Activated CD8-positive, alpha-beta memory T cell treated with anti-CD3 and anti-CD28 coated beads for 4 hours (primary cell): ENCODE results near the gene NKPD1.

ENCODE experiments used
- DNase-seq, 2 donors: peaks; one replicate each; pipeline ENCODE4 v3.0.0-alpha.2; 2020; ENCODE audit warnings: low read depth in 2 of 2

The NKPD1 gene

DNA sequence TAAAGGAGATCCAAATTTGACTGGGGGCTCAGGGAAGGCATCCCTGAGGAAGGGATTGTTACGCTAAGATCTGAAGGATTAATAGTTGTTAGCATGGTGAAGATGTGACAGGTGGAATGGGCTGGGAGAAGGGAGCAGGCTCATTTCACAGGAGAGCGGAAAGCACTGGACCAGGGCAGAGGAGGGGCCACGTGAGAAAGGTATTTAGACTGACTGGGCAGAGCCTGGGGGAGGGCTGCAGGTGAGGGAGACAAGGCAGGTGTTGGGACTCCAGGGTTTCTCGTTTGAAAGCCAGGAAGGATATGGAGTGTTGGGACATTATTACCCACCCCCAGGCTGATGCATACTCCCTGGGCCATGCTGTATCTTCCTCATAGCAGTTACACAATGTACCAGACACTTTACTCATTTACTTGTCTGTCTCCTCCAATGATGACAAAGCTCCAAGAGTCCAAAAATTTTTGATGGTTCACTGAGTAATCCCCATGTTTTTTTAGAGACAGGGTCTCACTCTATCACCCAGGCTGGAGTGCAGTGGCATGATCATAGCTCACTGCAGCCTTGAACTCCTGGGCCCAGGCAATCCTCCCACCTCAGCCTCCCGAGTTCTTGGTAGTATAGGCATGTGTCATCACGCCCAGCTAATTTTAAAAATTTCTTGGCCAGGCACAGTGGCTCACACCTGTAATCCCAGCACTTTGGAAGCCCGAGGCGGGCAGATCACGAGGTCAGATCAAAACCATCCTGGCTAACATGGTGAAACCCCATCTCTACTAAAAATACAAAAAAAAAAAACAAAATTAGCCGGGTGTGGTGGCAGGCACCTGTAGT, 14.9 kb upstream of the NKPD1 start:
- no peak for DNase-seq

DNA sequence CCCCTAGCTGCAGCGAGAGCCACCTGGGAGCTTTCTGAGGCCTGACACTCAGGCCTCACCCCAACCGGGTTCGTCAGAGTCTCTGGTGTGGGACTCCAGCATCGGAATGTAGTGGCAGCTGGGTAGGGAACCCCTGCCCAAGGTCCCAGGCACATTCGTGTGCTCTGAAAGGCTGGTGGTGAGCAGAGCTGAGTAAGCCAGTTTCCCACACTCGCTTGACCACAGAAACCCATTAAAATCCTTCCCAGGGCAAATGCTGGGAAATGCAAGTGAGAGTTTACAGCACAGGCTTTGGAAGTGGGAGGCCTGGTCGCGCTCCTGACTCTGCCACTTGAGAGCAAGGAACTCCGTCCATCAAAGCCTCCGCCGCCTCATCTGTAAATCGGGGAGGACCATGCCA, 13.0 kb upstream of the NKPD1 start:
- DNase-seq, result no peak

DNA sequence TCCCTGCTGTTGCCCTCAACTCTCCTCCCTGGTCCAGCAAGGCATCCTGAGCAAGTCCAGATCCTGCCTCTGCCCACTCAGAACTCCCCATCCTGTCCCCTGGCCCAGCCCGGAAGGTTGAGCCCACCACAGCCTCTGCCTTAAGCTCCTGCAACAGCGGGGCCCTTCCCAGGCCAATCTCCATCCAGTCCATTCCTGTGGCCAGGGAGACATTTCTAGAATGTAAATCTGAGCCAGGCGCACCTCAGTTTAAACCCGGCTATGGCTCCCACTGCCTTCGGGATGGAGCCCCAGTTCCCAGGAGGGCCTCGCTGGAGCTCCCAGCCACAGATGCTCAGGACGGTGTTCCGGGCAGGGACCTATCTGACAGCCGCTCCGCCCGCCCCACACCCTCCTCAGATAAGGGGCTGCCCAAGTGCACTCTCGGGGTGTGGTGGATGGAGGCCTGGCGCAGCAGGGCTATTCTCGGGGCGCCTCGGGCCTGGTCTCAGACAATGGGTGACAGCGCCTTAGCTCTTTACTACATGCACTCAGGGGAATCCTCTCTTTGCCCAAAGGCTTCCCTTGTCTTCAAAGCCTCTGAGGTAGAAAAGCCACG, 11.9 kb upstream of the NKPD1 start:
- DNase-seq, result no peak

DNA sequence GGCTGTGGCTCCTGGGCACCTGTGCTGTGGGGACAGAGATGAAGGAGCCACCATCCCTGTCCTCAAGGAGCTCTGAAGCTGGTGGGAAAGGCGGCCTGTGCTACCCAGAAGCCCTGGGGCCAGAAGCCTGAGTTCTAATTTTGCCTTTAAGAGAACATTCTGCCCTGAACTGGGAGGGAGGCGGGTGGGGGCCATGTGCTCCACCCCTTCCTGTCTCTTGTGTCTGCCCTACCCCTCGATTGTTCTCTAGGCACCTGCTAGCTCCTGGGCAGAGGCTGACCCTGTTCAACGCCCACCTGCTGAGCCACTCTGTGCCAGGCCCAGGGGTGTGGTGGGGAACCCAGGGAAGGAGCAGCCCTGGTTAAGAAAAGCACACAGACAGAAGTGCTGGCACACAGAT, 11.4 kb upstream of the NKPD1 start:
- no peak for DNase-seq

DNA sequence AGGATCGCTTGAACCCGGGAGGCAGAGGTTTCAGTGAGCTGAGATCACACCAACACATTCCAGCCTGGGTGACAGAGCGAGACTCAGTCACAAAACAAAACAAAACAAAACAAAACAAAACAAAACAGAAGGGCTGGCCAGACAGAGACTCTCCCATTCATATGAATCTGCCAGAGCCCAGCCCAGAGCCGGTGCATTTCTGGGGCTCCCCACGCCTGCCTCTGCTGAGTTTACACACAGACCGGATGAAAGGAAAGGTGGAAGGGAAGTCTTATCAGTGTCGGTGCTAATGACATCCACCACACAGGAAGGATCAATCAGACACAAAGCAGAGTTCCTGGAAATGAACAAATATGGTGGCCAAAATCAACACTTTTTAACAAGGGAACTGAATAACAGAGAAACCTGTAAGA, 10.4 kb upstream of the NKPD1 start:
- no peak for DNase-seq

DNA sequence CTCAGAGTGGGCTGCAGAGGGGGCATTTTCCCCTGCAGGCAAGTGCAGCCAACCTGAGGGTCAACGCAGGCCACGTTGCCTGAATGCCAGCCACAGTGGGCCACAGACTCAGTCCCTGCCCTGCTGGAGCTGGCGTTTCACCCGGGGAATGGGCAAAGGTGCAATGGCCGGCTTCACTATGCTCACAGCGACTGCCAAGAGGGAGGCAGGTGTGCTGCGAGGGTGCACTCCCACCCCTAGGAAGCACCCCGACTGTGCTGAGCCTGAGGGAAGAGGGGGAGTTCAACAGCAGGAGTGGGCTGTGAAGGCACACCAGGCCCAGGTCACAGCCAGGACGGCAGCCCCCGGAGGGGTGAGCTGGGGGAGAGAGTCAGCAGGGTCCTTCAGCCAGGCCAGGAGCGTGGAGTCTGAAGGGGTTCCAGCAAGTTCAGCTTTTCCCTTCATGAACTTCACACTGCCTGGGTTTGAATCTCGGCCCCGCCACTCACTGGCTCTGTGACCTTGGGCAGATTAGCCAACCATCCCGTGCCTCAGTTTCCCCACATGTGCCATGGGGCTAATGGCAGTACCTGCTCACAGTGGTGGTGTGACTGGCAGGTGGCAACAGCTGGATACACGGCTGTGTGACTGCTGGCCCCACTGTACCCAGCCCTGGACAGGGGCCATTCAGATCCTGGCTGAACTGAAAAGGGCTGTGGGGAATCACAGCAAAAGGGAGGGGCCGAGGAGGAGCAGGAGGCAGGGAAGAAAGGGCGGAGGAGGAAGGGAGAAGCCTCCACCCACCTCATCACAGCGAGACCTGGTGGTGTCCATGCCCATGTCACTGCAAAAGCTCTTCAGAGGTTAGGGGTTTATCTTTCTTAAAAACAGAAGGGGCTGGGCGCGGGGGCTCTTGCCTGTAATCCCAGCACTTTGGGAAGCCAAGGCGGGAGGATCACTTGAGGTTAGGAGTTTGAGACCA, 9.6 kb upstream of the NKPD1 start:
- no peak for DNase-seq

DNA sequence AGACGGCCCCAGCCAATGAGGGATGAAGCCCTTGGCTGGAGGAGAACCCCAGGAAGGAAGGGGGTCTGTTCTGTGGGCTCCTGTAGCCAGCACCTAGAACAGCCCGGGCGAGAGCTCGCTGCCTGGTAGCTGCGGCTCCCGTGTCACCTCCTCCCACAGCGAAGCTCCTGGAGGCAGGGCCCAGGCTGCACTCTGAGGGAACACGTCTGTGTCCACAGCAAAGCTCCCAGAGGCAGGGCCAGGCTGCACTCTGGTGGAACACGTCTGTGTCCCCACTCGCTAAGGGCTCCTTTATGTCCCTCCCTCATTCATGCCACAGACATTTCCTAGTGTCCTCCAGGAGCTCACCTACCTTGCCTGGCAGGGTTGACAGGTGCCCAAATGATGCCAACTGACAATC, 8.8 kb upstream of the NKPD1 start:
- DNase-seq, result no peak

DNA sequence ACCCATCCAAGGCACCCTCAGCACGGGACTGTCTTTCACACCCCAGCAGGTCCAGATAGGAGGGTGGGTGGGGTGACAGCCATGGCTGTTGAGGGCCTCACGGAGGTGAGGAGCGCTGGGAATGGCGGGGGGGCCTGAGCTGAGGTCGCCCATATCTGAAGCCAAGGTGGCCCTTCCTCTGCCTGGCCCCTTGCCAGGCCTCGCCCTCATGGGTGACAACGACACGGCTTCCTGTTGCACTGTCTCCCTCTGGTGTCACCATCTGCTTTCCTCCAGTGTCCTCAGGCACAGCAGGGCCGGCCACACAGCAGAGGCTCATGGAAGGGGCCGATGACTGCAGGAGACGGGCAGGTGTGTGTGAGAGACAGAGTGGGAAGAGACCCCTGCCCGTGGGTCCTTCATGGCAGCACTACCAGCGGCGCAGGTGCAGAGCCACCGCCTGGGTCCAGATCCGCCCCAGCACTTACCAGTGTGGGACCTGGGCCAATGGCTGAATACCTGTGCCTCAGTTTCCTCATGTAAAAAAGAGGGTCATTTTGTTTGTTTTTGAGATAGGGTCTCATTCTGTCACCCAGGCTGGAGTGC, 8.1 kb upstream of the NKPD1 start:
- DNase-seq, result no peak

DNA sequence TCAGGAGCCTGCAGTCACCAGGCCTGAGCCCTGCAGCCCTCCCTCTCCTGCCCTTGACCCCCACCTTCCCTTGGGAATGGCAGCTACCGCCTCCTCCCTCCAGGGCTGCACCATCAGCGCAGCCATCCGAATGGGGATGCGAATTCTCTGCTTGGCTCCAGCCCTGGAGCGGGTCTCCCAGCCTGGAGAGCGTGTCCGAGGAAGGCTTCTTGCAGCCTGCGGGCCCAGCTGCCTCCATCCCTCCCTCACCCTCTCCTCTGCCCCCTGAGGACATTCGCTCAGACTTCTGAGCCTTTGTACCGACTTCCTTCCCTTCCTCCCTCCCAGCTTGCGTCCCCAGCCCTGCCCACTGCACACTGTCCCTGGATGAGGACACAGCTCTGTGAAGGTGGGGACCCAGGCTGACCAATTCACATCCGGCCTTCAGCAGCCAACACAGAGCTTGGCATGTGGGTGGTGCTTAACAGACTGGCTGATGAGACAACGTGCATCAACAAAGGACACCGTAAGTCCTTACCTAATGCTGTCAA, 6.0 kb upstream of the NKPD1 start:
- DNase-seq, result no peak

DNA sequence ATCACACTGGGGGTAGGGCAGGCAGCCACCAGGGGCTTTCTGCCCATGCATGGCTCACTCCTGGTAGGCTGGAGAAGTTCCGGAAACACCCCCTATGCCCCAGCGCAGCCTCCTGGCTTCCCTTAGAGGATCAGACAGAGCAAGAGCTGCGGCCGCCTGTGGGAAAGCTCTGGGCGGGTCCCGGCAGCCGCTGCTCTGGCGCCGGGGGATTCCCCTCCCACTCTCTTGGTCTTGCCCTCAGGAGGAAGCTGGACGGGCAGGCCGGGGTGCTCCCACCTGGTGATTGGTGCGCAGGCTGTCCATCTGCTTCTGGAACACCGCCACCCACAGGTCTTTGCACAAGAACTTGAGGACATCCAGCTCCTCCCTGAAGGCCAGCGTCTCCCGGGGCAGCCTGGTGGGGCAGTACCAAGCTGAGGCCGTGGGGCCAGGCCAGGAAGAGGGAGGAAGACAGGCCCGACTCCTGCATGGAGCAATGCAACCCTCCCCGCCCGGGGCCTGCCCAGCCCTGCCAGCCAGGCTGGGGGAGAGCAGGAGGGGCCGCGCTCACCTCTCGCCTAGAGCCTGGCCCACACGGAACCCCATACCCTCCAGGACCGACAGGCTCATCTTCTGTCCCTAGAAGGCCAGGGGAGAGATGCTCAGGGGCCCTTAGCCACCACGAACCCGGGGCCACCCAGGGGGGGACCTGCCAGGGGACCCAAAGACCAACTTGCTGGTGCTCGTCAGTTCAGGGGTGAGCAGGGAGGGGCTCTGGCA, 4.0 kb upstream of the NKPD1 start:
- DNase-seq, result peak in 1 of 2 donors; percentile 10

DNA sequence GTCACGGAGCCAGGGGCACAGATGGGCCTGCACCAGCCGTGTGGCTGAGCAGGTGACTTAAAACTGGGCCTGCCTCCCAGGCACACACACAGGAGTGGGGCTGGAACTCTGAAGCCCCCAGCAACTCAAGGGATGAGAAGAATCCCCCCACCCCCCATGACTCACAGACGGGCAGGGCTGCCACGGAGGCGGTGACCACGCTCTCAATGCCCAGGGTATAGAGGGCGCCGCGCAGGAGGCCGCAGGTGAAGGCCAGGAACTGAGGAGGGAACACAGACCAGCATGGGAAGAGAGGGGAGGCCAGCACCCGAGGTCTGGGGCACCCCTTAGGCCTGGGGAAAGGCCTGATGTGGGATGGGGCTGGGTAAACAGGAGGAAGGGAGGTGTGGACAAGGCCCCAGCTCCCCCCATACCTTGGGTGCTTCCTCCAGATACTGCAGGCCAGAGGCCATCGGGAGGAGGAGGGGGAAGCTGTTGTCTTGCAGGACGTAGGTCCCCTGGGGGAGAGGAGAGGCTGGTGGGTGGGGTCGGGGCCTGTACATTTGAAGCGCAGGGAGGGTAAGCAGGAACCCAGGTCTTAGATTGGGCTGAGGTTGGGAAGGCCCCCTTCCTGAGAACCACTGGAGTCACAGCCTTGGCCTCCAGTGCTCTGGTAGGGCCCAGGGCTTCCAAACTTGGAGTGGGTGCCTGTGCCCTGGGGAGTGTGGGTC, 3.1 kb upstream of the NKPD1 start:
- DNase-seq, result no peak

DNA sequence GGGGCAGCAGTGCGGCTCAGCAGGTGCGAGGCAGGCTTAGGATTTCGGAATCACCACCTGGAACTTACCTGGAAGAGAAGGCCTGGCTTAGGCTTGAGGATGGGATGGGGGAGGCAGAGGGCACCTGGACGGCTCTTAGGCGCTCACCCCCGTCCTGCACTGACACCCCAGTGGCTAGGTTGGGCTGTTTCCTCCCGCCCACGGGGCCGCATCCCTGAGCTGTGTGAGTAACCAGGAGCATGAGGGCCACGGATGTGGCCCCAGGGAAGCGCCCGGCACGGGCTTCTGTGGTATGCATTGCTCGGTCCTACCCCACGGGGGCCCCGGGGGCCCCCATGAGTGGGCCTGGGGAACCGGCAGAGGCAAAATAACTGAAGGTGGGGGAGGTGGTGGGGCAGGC, 2.4 kb upstream of the NKPD1 start:
- DNase-seq, result no peak

DNA sequence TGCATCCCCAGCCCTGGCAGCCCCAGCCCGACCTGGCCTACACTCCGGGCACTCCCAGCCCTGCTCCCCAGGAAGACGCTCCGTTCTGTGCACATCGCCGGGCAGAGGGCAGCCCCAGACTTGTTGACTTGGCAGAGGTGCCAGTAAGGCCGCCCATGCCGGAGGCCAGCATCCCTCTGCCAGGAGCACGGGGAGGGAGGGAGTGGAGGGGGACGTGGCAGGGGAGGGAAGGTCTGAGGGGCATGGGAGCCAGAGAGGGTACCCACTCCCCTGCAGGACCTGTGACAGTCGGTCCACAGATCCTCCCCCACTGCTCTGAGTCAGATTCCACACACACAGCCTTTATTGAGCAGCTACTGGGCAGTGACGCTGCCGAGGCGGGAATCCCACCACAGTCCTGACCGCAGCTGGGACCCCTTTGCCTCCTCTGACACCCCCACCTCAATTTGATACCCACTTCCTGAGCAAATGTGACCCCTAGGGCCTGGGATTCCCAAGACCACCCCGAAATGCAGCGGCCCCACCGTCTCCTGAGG, 1.9 kb upstream of the NKPD1 start:
- DNase-seq, result no peak

DNA sequence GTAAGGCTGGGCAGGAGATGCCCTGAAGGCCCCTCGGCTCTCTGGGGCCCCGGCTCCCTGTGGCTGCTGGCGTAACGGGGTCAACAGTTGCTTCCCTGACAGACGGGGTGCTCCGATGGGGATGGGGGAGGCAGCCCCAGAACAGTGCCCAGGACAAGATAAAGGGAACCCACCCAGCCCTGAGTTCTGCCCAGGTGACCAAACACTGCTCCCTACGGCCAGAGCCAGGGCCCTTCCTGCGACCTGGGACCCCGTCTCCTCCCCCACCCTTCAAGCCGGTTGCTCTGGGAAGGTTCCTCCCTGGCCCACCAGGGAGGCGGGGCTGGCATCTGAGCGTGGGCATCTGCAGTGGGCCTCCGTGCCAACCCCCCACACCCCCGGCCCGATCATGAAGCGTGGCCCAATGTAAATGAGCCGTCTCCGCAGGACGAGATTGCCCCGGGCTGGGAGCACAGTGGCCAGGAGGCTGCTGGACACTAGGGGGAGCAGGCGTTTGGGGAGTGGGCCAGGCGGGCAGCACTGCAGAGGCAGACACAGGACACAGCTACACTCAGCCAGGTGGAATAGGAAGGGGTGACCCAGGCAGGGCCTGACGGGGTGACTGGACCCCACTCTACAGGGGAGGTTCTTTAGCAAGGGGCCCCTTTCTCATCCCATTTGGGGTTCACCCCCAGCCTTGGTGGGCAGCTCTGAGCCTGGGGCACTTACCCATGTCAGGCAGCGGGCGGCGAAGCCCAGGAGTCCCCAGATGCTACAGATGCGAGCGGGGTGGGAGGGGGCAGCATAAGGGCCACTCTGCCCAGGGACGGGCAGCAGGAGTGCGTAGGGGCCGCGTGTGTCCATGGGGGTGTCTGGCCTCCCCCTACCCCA, 1.2 kb upstream of the NKPD1 start:
- DNase-seq, result no peak

DNA sequence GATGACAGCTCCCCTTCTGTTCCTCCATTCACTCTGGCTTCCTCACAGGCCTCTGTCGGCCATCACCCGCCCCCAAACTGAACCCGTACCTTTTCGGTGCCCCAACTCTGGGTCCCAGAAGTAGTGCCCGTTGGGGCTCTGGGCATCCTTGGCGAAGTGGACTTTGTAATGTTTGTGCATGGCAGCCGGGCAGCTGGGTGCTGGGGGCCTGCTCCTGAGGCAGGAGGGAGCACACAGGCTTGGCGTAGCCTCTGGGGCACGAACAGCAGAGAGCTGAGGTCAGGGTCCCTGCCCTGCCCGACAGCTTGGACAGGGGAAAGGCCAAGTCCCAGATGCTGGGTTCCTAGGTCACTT, 834 bp downstream of the NKPD1 start:
- no peak for DNase-seq

DNA sequence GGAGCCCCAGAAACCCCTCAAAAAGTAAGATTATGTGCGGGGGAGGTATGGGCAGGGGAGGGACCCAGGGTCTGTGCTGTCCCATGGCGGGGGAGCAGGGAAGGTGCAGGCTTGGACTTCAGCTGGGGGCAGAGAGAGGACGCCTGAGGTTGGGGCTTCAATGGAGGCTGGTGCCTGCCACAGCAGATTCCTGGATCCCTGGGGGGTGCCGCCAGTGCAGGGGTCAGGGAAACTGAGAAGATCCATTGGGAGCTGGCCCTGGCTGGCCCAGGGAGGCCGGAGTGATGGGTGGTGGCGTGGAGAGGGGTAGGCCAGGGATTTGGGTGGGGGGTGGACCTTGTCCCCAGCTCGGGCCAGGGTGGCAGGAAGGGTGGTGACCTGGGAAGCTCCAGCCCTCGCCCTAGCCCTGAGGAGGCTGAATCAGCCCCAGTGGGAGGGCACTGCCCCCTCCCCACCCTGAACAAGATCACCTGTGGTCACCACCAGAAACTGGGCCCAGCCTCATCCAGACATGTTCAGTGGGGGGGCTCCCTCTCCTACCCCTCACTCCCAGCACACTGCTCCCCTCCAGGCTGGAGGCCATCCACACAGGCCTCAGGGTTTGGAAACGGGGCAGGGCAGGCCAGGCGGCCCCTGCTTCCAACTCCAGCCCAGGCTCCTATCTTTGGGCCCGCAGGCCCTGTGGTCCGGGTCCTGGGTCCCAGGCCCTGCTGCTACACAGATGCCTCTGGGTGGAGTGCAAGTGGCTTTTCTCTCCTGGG, 1.4 kb downstream of the NKPD1 start:
- DNase-seq, result no peak

DNA sequence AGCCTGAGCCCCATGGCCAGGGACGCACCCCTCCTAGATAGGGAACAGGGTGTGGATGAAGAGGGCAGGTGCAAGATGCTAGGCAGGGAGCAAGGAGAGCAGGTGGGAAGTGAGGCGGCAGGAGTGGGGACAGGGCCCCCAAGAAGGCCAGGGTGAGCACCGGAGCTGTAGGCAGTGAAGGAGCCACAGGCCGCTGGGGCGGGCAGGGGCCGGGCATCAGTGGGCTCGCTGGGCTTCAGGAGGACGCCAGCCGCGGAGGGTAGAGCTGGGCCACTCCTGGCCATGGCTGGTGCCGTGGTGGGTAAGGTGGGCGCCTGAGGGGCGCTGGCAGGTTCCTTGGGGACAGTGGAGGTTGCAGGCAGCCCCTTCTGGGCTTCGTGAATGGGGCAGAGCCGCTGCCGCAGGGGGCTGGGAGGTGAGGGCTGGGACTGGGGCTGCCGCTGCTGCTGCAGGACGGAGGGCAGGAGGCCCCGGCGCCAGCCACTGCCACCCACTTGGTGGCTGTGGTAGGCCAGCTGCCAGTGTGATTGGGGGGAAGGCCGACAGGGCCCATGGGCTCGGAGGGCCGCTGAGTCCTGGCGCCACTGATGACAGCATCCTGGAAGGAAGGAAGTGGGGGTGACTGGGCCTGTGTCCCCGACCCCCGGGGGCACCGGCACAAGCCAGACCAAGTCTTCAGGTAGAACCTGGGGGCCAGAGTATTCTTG, 2.1 kb downstream of the NKPD1 start:
- no peak for DNase-seq

DNA sequence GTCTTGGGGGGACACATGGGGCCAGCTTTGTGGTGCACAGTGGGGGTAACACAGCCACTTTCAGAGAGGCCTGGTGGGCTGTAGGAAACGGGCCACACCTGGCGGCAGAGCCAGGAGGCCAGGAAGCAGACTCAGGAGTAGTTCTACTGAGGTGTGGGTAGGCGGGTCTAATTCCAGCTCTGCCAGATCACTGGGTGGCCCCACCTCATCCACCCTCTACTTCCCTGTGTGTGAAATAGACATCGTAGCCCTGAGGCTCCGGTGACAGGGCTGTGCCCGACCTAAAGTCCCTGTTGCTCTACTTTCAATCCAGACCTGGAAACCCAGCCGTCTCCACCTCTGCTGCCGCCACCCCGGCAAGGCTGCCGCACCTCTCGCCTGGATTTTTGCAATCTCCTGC, 4.0 kb downstream of the NKPD1 start:
- DNase-seq, result no peak
